Measurements from ENCODE around the gene HNF1B. TPM values are rescaled to one million over a fixed set of nuclear protein-coding genes. Genes with fewer than 3 reads are reported as not detected.

The HNF1B gene
- total RNA-seq, 1 experiment from 2014 or later = not detected

DNA sequence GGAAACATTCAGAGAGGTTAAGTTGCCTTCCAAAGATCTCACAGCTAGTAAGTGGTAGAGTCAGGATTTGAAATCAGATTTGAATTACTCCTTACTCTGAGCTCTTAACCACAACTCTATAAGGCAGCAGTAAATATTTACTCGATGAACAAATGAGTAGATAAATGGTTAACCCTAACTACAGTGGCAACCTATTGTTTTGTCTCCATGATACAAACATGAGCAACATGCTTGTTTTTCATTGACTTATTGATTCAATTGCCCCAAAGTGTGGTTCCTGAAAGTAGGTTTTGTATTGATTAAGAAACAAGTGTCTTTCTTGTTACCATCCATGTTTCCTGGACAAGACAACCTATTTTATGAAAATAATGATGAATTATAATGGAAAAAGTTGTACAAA is 66.8 kb downstream of the HNF1B start:
- intact Hi-C loops (cut with micrococcal nuclease; ENCODE audit: unreplicated experiment) = no loop called here
- Histone ChIP-seq H3K36me3 (ENCODE audit: low read depth) (no peaks in the 10 kb centered on the region), H3K4me1 (replicated peaks; ENCODE audit: insufficient read depth) (no peaks in the 10 kb centered on the region), H3K79me2 (ENCODE audit: low read depth) (no peaks in the 10 kb centered on the region), H3K9me3 (ENCODE audit: insufficient read depth, low read depth) (no peaks in the 10 kb centered on the region), H3K4me2 (no peak overlapping the region), H3K4me3 (no peak overlapping the region), H2AFZ (no peak overlapping the region), H3F3A (ENCODE audit: insufficient read depth, low read depth) (no peaks in the 10 kb centered on the region), H4K20me1 (ENCODE audit: insufficient read depth) (no peaks in the 10 kb centered on the region), H3K27ac (no peak overlapping the region), H3K9me2 (ENCODE audit: insufficient read depth) (no peaks in the 10 kb centered on the region), H3K27me3 (ENCODE audit: insufficient read depth, low read depth) (no peaks in the 10 kb centered on the region)
- TF ChIP-seq, protein P1, sequence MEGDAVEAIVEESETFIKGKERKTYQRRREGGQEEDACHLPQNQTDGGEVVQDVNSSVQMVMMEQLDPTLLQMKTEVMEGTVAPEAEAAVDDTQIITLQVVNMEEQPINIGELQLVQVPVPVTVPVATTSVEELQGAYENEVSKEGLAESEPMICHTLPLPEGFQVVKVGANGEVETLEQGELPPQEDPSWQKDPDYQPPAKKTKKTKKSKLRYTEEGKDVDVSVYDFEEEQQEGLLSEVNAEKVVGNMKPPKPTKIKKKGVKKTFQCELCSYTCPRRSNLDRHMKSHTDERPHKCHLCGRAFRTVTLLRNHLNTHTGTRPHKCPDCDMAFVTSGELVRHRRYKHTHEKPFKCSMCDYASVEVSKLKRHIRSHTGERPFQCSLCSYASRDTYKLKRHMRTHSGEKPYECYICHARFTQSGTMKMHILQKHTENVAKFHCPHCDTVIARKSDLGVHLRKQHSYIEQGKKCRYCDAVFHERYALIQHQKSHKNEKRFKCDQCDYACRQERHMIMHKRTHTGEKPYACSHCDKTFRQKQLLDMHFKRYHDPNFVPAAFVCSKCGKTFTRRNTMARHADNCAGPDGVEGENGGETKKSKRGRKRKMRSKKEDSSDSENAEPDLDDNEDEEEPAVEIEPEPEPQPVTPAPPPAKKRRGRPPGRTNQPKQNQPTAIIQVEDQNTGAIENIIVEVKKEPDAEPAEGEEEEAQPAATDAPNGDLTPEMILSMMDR (conservative IDR thresholded peaks at IDR 0.05) = no peak
- no peak for TF ChIP-seq EZH2 (IDR thresholded peaks at IDR 0.05; ENCODE audit: low read depth)
- ChIA-PET CTCF (no interaction called here), POLR2A (ENCODE audit: unreplicated experiment) (no interaction called here)
- DNase-seq = no peak
- BruUV-seq (replicated peaks) = no TSS peak

DNA sequence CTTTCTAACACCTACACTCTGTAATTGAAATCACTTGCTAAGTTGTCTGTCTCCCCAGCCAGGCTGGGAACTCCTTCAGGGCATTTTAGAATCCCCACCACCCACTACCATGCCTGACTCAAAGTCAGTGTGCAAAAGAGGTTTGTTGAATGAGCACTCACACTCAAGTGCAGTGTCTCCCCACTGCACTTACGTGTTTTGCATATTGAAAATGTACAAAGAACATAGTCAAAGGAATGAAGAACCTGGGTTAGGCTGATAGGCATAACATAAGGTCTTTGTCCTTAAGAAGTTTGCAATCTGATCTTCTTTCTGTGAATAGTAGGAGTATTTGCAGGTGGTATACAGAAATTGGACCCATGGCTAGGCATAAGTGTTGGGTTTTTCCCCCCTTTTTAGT is 67.8 kb downstream of the HNF1B start:
- peaks cover 7% of the 10 kb centered on the region; the same call in 1 of the 2 replicates for H3F3A ChIP-seq (ENCODE audit: insufficient read depth, low read depth)
- no peaks in the 10 kb centered on the region for H3K79me2 ChIP-seq (ENCODE audit: low read depth)
- no peak overlapping the region for H3K4me3 ChIP-seq
- no peak for DNase-seq
- BruUV-seq (replicated peaks) = no TSS peak
- no peak overlapping the region for H3K4me2 ChIP-seq
- peaks cover 6% of the 10 kb centered on the region; the same call in 1 of the 2 replicates for H3K4me1 ChIP-seq (replicated peaks; ENCODE audit: insufficient read depth)
- H3K36me3 ChIP-seq (ENCODE audit: low read depth) = no peaks in the 10 kb centered on the region
- no peak overlapping the region for H2AFZ ChIP-seq
- ChIA-PET POLR2A (ENCODE audit: unreplicated experiment) (no interaction called here), CTCF (no interaction called here)
- no peak for TF ChIP-seq EZH2 (IDR thresholded peaks at IDR 0.05; ENCODE audit: low read depth)
- TF ChIP-seq, protein P1 (conservative IDR thresholded peaks at IDR 0.05) = no peak
- no peaks in the 10 kb centered on the region for H3K9me3 ChIP-seq (ENCODE audit: insufficient read depth, low read depth)
- H3K9me2 ChIP-seq (ENCODE audit: insufficient read depth) = no peaks in the 10 kb centered on the region
- no peak overlapping the region for H3K27ac ChIP-seq
- H4K20me1 ChIP-seq (ENCODE audit: insufficient read depth) = no peaks in the 10 kb centered on the region
- no peaks in the 10 kb centered on the region for H3K27me3 ChIP-seq (ENCODE audit: insufficient read depth, low read depth)
- intact Hi-C loops (cut with micrococcal nuclease; ENCODE audit: unreplicated experiment) = no loop called here

DNA sequence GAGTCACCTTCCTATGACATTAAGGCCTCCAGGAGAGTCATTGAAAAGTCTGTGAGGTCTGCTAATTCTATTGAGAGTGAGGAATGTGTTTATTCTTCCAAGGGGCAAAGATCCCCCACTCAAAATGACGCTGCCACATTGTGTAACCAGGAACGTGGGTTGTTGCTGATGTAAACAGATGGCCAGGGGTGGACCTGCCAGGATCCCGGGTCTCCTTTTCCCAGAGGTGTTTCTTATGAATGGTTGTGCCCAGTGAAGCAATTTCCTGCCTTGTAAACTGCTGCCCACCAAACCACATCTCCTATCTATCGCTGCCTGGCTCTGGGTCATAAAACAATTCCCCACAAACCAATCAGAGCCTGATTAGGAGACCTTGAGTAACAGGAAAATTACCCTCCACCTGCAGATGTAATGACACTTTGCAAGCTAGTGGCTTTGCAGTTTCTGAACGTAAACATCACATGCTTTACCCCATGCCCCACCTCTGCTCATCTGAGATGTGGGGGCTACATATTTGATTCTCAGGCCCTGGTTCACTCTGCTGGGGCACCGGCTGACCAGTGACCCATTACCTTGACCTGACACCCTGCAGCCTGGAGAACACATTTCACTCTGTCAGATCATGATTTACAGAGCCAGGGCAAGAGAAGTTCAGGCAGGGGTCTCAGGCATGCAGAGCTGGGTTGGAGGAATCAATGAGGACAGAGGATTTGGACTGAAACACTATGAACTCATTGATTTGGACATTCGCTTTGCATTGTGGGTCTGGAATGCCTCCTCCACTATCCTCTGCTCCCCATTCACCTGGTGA is 68.5 kb downstream of the HNF1B start:
- no peaks in the 10 kb centered on the region for H3K9me2 ChIP-seq (ENCODE audit: insufficient read depth)
- CTCF ChIA-PET = no interaction called here
- peaks cover 12% of the 10 kb centered on the region; the same call in 1 of the 2 replicates for H3F3A ChIP-seq (ENCODE audit: insufficient read depth, low read depth)
- no peak for TF ChIP-seq EZH2 (IDR thresholded peaks at IDR 0.05; ENCODE audit: low read depth)
- TF ChIP-seq, protein P1 (conservative IDR thresholded peaks at IDR 0.05) = no peak
- POLR2A ChIA-PET (ENCODE audit: unreplicated experiment) = no interaction called here
- H3K36me3 ChIP-seq (ENCODE audit: low read depth) = no peaks in the 10 kb centered on the region
- no peaks in the 10 kb centered on the region for H3K79me2 ChIP-seq (ENCODE audit: low read depth)
- DNase-seq = no peak
- peaks cover 13% of the 10 kb centered on the region for H3K4me1 ChIP-seq (replicated peaks; ENCODE audit: insufficient read depth)
- no TSS peak for BruUV-seq (replicated peaks)
- H2AFZ ChIP-seq = no peak overlapping the region
- H3K9me3 ChIP-seq (ENCODE audit: insufficient read depth, low read depth) = no peaks in the 10 kb centered on the region
- intact Hi-C loops (cut with micrococcal nuclease; ENCODE audit: unreplicated experiment) = no loop called here
- no peak overlapping the region for H3K4me2 ChIP-seq
- no peaks in the 10 kb centered on the region for H3K27me3 ChIP-seq (ENCODE audit: insufficient read depth, low read depth)
- H3K4me3 ChIP-seq = no peak overlapping the region
- H3K27ac ChIP-seq = no peak overlapping the region
- H4K20me1 ChIP-seq (ENCODE audit: insufficient read depth) = no peaks in the 10 kb centered on the region
